Glomerular visceral epithelial cell (primary cell): ENCODE measurements around the gene OMP.
A peak's percentile ranks its signal among the peaks of the same experiment; 100 is the strongest.

ENCODE experiments used
- DNase-seq: peaks from one replicate; pipeline ENCODE4 v3.0.0-alpha.2; 2016; ENCODE audit errors: extremely low spot score

OMP gene

DNA sequence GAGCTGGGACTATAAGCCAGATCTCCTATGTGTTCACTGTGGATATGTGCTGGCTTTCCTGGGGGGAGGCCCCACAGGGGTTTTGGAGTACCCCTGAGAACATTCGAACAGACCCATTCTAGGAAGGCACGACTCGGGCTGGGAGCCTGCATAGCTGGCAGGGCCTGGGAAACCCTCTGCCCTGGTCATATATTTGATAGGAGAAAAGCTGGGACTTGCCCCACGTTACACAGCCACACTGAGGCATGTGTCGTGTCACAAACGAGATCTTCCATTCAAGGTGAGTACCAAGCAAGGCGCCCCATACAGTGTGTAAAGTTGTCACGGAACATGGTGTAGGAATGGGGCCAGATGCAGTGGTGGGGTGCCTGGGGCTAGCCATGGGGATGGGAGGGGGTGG lies 36.6 kb downstream of the OMP start:
- DNase-seq, result no peak

DNA sequence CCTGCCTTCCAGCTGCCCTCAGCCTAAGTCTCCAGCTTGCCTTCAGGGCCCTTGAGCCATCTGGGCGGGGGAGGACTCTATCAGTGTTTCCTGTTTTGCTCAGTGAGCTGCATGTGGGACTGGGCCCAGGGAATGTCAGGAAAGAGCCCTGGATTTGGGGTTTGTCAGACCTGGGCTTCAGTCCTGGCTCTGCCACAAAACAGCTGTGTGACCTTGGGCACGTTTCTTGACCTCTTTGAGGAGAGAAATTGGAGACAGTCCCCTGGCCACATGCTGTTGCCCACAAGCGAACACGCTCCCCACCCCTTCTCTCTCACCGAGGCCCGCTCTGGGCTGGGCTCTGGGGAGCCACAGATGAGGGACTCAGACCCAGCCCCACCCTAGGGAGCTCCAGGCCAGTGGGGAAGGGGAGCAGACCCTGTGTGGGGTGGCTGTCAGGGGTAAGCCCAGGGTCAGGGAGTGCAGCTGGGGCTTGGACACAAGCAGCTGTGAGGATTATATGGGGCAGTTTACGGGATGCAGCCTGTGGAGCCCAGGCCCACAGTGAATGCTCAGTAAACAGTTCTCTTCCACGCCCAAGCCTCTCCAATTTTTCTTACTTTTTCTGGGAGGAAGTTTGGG lies 37.7 kb downstream of the OMP start:
- DNase-seq, result no peak

DNA sequence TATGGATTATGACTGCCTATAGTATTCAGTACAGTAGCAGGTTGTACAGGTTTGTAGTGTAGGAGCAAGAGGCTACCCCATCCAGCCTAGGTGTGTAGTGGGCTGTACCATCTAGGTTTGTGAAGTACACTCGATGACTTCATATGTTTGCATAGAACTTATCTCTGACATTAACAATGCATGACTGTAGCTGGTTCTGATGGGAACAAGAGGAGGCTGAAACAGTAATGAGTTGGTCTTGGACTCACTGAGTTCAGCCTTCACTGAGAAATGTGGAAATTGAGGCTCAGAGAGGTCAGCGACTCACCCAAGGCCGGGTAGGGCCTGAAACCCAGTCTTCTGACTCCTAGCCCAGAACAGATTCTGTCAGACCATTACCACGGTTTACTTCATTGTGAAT lies 38.4 kb downstream of the OMP start:
- DNase-seq, result no peak

DNA sequence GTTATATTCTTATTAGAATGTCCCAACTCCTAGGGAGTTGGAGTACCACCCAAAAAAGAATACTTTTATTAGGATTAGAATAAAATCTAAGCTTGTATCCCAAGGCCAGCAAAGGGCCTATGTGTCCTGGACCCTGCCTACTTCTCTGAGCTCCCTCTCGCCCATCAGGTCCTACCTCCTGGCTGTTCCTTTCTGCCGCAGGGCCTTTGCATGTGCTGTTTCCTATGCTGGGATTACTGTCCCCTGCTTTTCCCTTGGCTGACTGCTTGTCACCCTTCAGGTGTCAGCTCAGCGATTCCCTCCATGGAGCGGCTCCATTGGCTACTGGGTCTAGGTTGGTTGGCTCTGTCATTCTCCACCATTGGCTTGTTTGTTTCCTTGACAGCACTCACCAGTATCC lies 38.8 kb downstream of the OMP start:
- DNase-seq, result no peak

DNA sequence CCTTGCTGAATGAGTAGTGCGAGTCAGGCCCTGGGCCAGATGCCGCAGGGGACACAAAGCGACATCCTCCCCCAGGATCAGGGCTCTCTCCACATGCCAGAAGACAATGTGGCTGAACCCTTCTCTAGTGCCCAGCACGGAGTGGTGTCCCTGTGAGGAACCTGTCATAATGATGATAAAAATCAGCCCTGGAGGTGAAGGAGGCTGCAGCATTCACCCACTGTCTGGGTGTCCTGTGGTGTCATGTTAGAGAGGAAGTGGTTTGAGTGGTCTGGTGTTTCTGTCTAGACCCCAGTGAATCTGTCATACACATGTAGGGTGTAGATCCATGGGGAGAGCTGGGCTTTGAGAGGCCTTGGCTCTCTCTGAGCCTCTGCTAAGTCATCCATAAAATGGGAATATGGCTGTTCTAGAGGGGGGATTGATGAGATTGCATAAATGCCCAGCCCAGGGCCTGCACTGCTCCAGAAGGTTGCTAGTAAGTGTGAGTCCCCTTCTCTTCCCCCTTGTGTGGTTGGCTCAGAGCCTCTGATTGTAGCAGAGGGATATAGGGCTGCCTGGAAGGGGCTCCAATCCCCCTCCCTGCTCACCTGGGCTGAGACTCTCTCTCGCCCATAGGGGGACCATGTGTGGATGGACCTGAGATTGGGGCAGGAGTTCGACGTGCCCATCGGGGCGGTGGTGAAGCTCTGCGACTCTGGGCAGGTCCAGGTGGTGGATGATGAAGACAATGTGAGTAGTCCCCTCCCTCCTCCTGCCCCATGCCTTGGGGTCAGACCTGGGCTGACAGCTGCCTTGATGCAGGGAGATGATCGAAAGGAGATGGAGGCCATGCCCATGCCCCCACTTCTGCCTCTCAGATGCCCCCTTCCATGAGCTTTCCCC lies 39.7 kb downstream of the OMP start:
- DNase-seq, result no peak

DNA sequence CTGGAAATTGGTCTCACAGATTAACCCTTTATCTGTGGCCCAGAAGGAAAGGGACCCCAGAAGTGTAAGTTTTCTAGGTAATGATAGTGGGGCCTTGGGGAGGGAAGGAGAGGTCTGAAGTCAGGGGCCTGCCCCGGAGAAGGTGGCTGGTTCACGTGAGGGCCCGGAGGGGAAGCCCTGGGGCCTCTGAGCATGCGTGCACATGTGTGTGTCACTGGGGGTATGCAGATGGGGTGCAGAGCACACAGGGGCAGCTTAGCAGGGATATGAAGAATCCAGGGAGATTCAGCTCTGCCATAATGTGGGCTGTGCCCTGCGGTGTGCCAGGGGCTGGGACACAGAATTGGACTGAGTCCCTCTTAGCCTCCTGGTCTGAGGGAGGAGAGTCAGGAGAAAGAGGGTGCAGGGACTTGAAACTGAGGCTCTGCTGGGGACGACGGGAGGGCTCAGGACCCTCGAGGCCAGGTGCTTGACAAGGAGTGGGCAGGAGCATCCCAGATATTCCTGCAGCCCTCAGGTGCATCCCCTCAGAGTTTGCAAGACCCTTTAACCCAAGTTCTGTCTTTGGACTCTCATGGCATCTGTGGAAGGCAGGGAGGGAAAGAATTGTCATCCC lies 40.9 kb downstream of the OMP start:
- no peak for DNase-seq

DNA sequence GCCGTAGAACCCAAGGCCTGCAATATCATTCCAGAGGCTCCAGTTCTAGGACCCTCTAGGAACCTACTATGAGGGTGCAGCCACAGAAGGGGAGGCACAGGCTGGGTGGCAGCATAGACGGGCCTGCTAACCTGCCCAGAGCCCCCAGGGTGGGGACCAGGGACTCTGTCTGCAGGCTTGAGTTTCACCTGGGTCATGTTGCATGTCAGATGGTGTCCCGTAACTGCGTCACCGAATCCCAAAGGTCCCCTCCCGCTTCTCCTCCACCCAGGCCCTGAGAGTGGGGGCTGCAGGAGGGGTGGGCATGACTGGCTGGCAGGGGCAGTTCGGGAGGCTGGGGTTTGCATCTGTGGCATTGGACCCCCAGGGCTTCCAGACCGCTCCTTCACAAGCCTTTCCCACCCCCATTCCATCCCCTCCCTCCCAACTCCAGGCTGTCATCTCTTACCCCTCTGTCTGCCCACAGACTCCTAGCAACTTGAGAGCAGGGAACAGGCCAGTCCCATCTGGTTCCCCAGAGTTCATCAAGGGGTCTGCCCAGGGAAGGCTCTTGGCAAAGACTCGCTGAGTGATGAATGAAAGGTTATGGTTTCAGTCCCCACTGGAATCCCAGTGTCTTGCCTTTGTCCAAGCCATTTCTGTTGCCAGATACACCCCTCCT lies 41.7 kb downstream of the OMP start:
- no peak for DNase-seq

DNA sequence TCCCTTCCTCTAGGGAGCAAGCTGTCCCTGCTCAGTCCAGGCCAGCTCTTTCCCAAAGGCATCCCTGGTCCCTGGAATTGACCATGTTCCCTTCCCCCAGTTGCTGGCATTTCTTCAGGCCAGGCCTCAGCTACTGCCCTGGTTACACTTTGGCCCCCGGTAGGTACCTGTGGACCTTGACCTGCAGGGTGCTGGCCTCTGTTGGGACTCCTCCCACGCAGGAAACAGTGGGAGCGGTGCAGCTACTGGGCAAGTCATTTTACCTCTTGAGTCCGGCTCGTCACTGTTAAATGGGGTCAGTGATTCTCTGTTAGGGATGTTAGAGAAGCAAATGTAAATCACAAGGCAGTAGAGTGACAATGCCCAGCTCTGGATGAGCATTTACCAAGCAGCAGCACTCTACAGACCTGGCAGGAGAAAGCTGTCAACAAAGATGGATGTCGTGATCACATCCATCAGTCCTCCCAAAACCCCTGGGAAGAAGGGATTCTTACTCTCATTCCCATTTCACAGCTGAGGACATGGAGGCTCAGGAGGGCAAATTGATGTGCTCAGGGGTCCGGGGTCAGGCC lies 42.3 kb downstream of the OMP start:
- no peak for DNase-seq

DNA sequence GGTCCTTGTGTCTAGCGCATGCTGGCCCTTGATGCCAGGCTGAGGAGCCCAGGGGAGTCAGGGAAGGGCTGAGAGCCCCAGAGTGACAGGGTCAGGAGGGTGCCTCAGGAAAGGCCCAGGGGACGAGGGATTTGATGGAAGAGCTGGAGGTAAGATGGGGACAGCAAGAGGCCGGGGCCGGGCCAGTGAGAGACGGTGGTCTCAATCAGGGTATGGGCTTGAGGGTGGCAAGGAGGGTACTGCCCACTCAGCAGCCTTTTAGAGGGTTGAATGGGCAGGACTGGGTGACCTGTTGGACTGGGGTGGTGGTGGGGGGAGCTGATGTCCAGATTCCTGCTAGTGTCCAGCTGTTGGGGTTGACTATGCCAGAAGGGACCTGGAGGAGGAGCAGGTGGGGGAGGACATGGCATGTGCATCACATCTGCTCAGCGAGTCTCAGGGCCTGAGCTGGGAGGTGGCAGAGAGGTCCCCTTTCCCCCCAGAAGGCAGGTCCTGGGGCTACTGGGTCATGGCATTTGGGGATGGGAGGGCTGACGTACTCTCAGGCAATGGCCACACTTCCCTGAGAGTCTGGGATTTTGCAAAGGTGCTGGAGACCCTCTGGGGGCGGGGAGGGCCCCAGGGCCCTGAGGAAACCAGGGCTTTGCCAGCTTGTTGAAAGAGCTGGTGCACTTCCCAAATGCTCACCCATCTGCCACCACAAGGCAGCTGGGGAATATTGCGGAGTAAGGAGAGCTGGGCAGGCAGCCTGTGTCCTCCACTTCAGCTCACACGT lies 43.8 kb downstream of the OMP start:
- no peak for DNase-seq

DNA sequence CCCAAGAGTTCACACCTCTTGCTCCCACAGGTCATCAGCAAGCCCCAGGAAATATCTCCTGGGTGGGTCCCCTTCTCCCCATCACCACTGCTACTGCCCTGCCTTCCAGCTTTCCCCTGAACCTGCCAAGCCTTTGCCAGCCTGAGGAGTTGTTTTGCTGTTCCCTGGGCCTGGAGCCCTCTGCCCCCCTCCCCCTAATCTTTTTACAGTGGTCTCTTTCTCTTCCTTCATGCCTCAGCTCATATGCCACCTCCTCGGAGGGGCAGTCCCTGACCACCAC lies 44.3 kb downstream of the OMP start:
- no peak for DNase-seq

DNA sequence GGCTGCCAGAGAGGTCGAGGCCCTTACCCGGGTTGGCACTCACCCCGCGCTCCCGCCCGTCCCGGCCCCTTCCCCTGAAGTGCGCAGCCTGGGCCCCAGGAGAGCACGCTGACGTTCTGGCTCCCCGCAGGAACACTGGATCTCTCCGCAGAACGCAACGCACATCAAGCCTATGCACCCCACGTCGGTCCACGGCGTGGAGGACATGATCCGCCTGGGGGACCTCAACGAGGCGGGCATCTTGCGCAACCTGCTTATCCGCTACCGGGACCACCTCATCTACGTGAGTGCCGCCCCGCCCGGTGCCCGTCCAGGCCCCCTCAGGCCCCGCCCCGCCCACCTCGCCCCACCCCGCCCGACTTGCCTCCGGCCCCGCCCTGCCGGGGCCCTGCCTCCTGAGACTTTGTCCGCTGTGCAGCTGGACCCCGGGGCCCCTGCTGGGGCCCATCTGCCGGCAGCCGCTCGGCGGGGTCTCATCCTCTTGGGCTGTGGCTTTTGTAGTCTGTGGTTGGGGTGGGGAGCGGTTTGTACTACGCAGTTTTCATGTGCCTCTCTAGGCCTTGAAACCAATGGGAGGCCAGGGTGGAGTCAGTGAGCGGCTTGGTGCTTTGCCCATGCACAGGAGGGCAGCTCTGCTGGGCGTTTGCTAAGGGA lies 45.2 kb downstream of the OMP start:
- DNase-seq, result no peak

DNA sequence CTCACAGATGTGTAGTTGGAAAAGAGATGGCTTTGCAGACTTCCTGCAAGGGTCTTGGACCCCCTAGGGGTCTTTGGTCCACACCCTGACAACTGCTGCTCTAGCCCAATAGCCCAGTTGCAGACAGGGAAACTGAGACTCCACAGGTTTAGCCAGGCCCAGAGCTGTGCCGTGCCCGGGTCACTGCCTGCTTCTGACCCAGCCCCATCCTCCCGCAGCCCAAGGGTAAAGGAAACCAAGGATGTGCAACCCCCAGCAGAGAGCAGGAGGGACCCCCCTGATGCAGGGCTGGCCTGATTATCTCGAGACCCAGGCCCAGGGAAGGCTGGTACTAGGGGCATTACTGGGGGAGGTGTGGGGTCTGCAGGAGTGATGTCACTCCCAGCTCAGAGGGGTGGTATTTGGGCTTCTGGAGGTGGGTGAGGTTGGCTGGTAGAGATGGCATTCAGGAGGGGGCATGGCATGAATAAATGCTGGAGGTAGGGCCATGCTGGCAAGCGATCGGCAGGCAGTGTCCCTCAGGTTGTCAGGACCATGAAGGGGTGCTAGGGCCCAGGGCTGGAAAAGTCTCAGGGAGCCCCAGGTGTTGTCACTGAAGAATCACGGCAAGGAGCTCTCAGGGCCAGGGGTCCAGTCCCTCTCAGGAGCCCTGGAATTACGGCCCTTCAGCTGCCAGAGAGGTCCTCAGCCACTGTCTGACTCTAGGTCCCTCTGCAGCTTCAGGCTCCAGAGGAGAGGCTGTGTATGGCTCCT lies 46.5 kb downstream of the OMP start:
- DNase-seq, result no peak

DNA sequence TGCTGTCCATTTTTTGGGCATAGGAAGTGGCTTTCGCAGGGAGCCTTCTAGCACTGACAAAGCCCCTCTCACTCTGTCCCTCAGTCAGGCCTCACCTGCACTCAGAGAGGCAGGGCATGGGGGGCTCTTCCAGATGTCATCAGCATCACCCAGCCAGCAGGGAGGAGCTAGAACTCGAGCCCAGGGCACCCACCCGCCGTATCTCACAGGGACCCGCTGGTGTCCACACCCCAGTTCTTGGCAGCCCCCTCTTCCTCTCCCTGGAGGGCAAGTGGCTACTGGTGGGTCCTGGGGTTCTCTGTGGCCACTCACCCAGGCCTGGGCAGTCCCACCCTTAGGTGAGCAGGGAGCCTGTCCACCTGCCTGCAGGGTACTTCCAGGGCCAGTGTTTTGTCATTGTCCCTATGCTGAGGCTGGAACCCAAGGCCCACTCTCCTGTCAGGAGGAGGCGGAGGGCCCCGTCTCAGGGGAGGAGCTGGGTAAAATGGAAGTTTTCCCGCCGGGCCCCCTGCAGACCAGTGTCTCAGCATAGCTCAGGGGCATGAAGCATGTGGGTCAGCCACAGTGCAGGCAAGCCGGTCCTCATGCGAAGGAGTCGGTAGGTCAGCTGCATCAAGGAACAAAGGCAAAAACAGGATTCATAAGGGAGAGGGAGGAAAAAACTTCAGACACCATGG lies 47.2 kb downstream of the OMP start:
- no peak for DNase-seq

DNA sequence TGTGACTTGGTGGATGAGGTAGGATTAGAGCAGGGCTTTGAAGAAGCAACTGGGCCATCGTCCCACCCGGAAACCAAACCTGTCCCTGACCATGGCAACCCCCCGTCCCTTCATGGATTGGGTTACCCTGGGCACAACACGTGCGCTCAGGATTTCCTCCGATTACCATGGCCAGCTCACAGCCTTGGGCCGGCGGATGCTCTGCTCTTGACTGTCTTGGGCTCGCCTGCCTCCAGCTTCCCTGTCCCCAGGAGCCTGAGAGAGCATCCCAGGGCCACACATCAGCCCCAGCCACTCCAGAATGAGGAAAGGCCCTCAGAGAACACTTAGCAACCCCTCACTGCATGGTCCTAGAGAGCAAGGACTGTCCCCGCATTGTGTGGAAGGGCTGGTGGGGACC lies 48.2 kb downstream of the OMP start:
- DNase-seq, result no peak

DNA sequence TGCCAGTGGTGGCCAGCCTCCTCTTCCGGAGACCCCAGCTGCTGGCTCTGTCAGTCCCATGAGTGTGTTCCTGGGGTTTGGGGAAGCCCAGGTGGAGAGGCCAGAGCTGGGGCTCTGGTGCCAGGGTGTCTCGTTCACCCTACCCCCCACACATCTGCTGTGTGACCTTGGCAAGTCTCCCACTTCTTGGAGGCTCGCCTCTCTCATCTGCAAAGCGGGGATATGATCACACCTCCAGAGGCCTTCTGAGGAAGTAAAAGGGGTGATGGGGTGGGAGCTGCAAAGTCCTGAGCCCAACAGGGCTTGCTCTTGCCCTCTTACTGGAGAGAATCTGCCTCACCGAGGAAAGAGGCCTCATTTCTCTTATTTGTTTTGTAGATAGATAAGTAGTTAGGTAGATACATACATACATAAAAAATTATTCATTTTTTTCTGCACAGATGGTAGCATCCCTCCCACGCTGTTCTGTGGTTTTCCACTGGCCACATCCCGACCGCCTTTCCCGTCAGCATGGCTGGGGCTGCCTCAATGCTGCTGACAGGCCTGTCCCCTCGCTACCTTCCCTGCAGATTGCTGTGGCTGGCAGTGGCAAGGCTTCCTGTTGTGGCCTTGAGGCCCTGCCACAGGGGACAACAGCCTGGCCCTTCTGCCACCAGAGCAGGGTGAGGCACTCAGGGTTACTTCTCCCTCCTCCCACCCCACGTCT lies 49.3 kb downstream of the OMP start:
- DNase-seq, result peak; percentile 6

DNA sequence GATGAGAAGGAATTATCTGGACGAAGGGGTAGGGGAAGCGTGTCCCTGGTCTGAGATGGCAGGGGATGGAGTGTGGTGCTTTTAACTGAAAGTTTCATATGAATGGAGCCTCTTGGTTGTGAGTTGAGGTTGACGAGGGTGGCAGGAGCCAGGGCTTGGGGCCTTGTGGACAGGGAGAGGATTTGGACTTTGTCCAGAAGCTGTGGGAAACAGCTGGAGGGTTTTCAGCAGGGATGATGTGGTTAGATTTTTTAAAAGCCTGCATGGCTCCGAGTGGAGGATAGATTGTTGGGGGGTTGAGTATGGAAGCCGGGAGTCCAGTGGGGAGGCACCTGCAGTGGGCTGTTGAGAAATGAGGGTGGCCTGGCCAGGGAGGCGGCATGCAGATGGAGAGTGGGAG lies 50.2 kb downstream of the OMP start:
- DNase-seq, result no peak
